Subcutaneous adipose tissue (tissue), 4 donors: ENCODE data around the gene QKI. TPM values are rescaled to one million over a fixed set of nuclear protein-coding genes. Genes with fewer than 3 reads are reported as not detected.

Experiments used
- CTCF ChIP-seq: fragments of 450-650 bp; IDR thresholded peaks from one replicate; pipeline ENCODE4 v1.5.1; 2016; ENCODE audit warnings: low read depth, mild to moderate bottlenecking, control low read depth, antibody characterized with exemption, moderate library complexity
- total RNA-seq, 4 donors: library from RNA; depleted of rRNA; stranded (reverse); fragments of >200 nt; gene quantifications; one replicate each; pipeline ENCODE4 v1.1.0, GENCODE V29; 2016

QKI gene
- total RNA-seq, 4 donors from 2014 or later: 218 to 368 (median 266) TPM

- no peak for TF ChIP-seq CTCF
Measured at GRCh38 chr6:163446549-163446948, 32.0 kb downstream of the QKI start.

- no peak for TF ChIP-seq CTCF
Measured at GRCh38 chr6:163449076-163449475, 34.6 kb downstream of the QKI start.

- no peak for TF ChIP-seq CTCF
Measured at GRCh38 chr6:163454425-163454824, 39.9 kb downstream of the QKI start.

GRCh38 chr6:163455552-163455951 is 41.0 kb downstream of the QKI start:
- TF ChIP-seq CTCF: no peak

GRCh38 chr6:163457637-163458561 is 43.4 kb downstream of the QKI start:
- TF ChIP-seq CTCF: no peak

GRCh38 chr6:163459007-163459406 is 44.5 kb downstream of the QKI start:
- TF ChIP-seq CTCF: no peak

- no peak for TF ChIP-seq CTCF
Measured at GRCh38 chr6:163459536-163459935, 45.0 kb downstream of the QKI start.
